ENCODE results near the gene BABAM2. TPM values are rescaled to one million over a fixed set of nuclear protein-coding genes. Genes with fewer than 3 reads are reported as not detected.

The BABAM2 gene
- total RNA-seq, 4 donors from 2014 or later, result 33.3 to 48.9 (median 37.9) TPM

DNA sequence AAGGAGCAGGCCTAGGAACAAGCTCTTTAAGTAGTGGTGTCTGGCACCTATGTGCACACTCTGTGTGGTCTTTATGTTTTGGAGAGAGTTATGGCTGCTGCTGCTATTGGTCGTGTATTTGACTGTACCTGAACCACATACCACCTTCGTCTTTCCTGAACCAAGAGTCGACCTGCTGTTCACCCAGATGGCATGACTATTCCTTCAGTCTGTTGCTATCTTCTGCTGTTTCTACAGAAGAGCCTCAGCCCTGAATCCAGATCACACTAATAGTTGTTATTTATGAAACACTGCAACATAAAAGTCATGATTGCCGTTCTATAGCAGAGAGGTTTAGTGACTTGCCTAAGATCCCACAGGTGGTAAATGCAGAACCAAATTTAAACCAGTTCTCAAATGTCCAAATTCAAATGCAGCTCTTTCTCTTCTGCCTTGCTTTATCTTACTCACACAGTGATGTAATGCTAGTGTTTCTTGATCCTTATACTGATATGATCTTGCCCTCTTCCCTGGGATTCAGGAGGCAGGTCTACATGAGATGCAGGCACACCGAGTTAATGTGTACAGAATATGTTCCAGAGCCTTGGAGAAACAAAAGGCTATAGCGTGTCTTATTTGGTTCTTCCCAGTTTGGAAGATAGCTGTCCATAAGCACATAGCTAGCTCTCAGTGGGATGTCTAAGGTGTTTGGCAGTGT lies 380.1 kb downstream of the BABAM2 start:
- in situ Hi-C loops (cut with MboI; ENCODE audit: low pct_ligation_motif_present in 1 of 4, low pct_unique_long_range_greater_than_20kb in 1 of 4, low sequenced_read_pairs in 3 of 4), result no loop called here
- intact Hi-C loops (cut with DNase I; ENCODE audit: low total_unique reads), result no loop called here
- Histone ChIP-seq H3K27me3 (no peaks in the 10 kb centered on the region), H3K4me1 (peaks cover 15 to 79% (median 53%) of the 10 kb centered on the region in 4 donors), H3K4me3 (no peak overlapping the region), H3K27ac (peak overlapping the region; percentile 79 to 85 (median 80)), H3K36me3 (no peaks in the 10 kb centered on the region), H3K9me3 (no peaks in the 10 kb centered on the region)
- TF ChIP-seq, protein P1, sequence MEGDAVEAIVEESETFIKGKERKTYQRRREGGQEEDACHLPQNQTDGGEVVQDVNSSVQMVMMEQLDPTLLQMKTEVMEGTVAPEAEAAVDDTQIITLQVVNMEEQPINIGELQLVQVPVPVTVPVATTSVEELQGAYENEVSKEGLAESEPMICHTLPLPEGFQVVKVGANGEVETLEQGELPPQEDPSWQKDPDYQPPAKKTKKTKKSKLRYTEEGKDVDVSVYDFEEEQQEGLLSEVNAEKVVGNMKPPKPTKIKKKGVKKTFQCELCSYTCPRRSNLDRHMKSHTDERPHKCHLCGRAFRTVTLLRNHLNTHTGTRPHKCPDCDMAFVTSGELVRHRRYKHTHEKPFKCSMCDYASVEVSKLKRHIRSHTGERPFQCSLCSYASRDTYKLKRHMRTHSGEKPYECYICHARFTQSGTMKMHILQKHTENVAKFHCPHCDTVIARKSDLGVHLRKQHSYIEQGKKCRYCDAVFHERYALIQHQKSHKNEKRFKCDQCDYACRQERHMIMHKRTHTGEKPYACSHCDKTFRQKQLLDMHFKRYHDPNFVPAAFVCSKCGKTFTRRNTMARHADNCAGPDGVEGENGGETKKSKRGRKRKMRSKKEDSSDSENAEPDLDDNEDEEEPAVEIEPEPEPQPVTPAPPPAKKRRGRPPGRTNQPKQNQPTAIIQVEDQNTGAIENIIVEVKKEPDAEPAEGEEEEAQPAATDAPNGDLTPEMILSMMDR (IDR thresholded peaks at IDR 0.05), result no peak
- TF ChIP-seq POLR2AphosphoS5 (IDR thresholded peaks at IDR 0.05) (peak in 1 of 3 donors; percentile 47), POLR2A (IDR thresholded peaks at IDR 0.05) (no peak), EP300 (IDR thresholded peaks at IDR 0.05; ENCODE audit: low read depth) (no peak)
- WGBS, 2 donors (ENCODE audit: low coverage in 1 of 2), result 68 to 79% methylated on average over 6 of the region's 6 CpGs
- no peak for DNase-seq

DNA sequence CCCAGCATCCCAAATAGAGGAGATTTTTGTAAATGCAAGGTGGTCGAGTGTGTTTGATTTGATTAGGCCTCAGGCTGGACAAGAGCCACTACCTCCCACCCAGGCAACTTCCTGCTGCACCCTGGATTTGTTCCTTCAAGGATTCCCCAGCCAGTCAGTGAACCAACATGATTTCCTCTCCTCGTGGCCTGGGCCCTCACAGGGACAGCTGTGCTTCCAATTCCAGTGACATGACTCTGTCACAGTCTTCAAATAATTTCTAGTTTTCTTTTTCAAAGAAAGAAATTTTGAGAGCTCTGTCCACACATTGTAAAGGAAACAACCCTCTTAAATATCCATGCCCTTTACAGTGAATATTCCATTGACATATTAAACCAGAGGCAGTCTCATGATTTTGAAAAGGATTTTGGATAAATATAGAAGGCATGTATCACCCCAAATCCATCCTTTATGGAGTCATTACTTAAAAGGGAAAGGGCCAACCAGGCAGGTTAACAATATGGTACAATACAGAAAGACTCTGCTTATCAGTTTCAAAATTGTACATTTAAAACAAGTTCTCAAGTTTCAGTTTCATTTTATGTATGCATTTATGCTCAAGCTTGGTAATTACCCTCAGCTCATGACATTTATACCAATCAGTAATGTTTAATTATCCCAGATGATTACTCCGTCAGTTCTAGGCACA lies 380.8 kb downstream of the BABAM2 start:
- peaks cover 18 to 86% (median 59%) of the 10 kb centered on the region in 4 donors for H3K4me1 ChIP-seq
- 33 to 60% methylated on average over 1 to 3 of the region's 3 CpGs for WGBS, 2 donors (ENCODE audit: low coverage in 1 of 2)

DNA sequence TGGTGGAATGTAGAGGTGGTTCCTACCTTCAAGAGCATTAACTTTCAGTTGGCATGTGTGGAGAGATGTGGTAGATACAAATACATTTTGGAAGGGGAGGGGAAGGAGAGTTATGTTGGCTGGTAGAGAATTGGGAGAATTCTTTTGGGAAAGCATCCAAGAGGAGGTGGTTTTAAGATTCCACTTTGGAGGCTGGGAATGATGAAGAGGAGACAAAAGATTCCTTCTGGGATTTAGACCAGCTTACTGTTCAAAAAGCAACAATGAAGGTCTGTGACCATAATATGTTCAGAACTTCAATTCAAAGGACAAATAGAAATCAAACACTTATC lies 381.4 kb downstream of the BABAM2 start:
- no peak overlapping the region for H3K4me3 ChIP-seq
- no peaks in the 10 kb centered on the region for H3K27me3 ChIP-seq
- intact Hi-C loops (cut with DNase I; ENCODE audit: low total_unique reads), result no loop called here
- DNase-seq, result no peak
- TF ChIP-seq POLR2A (IDR thresholded peaks at IDR 0.05) (no peak), EP300 (IDR thresholded peaks at IDR 0.05; ENCODE audit: low read depth) (no peak), POLR2AphosphoS5 (IDR thresholded peaks at IDR 0.05) (no peak)
- TF ChIP-seq, protein P1 (IDR thresholded peaks at IDR 0.05), result no peak
- peaks cover 22 to 92% (median 59%) of the 10 kb centered on the region in 4 donors for H3K4me1 ChIP-seq
- in situ Hi-C loops (cut with MboI; ENCODE audit: low pct_ligation_motif_present in 1 of 4, low pct_unique_long_range_greater_than_20kb in 1 of 4, low sequenced_read_pairs in 3 of 4), result no loop called here
- peak overlapping the region in 1 of 4 donors; percentile 80 for H3K27ac ChIP-seq
- no peaks in the 10 kb centered on the region for H3K36me3 ChIP-seq
- no peaks in the 10 kb centered on the region for H3K9me3 ChIP-seq

More for the DNA sequence above, 380.8 kb downstream of the BABAM2 start:
- in situ Hi-C loops (cut with MboI; ENCODE audit: low pct_ligation_motif_present in 1 of 4, low pct_unique_long_range_greater_than_20kb in 1 of 4, low sequenced_read_pairs in 3 of 4) (no loop called here), intact Hi-C loops (cut with DNase I; ENCODE audit: low total_unique reads) (no loop called here)
- Histone ChIP-seq H3K27ac (peak overlapping the region; percentile 79 to 85 (median 80)), H3K36me3 (no peaks in the 10 kb centered on the region), H3K9me3 (no peaks in the 10 kb centered on the region), H3K4me3 (no peak overlapping the region), H3K27me3 (no peaks in the 10 kb centered on the region)
- DNase-seq, result no peak
- TF ChIP-seq POLR2AphosphoS5 (IDR thresholded peaks at IDR 0.05) (no peak), POLR2A (IDR thresholded peaks at IDR 0.05) (no peak), EP300 (IDR thresholded peaks at IDR 0.05; ENCODE audit: low read depth) (no peak)
- TF ChIP-seq, protein P1 (IDR thresholded peaks at IDR 0.05), result no peak

DNA sequence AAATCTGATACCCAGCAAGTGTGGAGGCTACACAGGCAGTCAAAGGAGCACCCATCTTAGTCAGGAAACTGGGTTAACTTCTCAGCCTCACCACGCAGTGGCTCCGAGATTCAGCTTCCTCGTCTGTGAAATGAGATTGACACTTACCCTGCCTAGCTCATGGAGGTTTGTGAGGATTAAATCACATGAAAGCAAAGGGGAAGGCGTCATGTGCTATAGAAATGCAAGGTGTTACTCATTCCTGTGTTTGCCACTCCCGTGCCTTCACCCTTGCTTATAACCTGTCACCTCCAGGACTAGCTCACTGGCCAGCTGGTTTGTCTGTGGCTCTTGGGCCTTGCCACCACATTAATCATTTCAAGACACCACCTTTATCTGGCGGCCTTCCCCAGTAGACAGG lies 383.2 kb downstream of the BABAM2 start:
- H3K4me3 ChIP-seq, result no peak overlapping the region
- peak; percentile 60 for DNase-seq
- WGBS, 2 donors (ENCODE audit: low coverage in 1 of 2), result 73 to 77% methylated on average over 4 to 6 of the region's 6 CpGs
- H3K27me3 ChIP-seq, result no peaks in the 10 kb centered on the region
- no peaks in the 10 kb centered on the region for H3K36me3 ChIP-seq
- H3K4me1 ChIP-seq, result peaks cover 22 to 79% (median 49%) of the 10 kb centered on the region in 4 donors
- in situ Hi-C loops (cut with MboI; ENCODE audit: low pct_ligation_motif_present in 1 of 4, low pct_unique_long_range_greater_than_20kb in 1 of 4, low sequenced_read_pairs in 3 of 4) (no loop called here), intact Hi-C loops (cut with DNase I; ENCODE audit: low total_unique reads) (no loop called here)
- TF ChIP-seq, protein P1 (IDR thresholded peaks at IDR 0.05), result no peak
- TF ChIP-seq POLR2A (IDR thresholded peaks at IDR 0.05) (no peak), EP300 (IDR thresholded peaks at IDR 0.05; ENCODE audit: low read depth) (no peak), POLR2AphosphoS5 (IDR thresholded peaks at IDR 0.05) (peak in 2 of 3 donors; percentile 61 to 68)
- peak overlapping the region; percentile 72 to 85 (median 80) for H3K27ac ChIP-seq
- no peaks in the 10 kb centered on the region for H3K9me3 ChIP-seq

All from transverse colon (tissue), 4 donors.